HepG2 (cell line): Measurements from ENCODE around the gene ARTN. TPM values are rescaled to one million over a fixed set of nuclear protein-coding genes. Genes with fewer than 3 reads are reported as not detected.

Experiments
- ATAC-seq: fragments of 200-7000 bp; cut with Tn5 transposase; 3 replicates; pipeline ENCODE4 v1.9.1; 2020; ENCODE audit warnings: mild to moderate bottlenecking, moderate library complexity
- BruUV-seq: library from RNA; stranded (reverse); fragments of 400-500 nt; replicated peaks from 2 replicates; lab custom pipeline; 2021; lab: Mats Ljungman, UMichigan
- CTCF ChIA-PET: fragments of 300-600 bp; formaldehyde crosslinking; extraction: SDS; loops from one replicate; lab custom pipeline; 2021; ENCODE audit warnings: low total read pairs, inconsistent platforms, low intra/inter-chr PET ratio; lab: Yijun Ruan, JAX
- POLR2A ChIA-PET: fragments of 350-600 bp; sonication (Branson Sonifier 250); formaldehyde crosslinking; loops from one replicate; lab custom pipeline; 2020; ENCODE audit warnings: antibody characterized with exemption, inconsistent platforms; lab: Yijun Ruan, JAX
- DNase-seq: peaks from one replicate; pipeline ENCODE4 v3.0.0-alpha.2; 2015; ENCODE audit warnings: low spot score
- FAIRE-seq: peaks from 3 replicates; lab custom pipeline; 2011; peaks lifted over from hg19 to GRCh38; lab: Jason Lieb, UNC
- H2AFZ ChIP-seq: one replicate; pipeline ENCODE4 v1.6.1; 2011; ENCODE audit warnings: low read length, inconsistent platforms
- H3K27ac ChIP-seq: fragments of 300-600 bp; 3 replicates; pipeline ENCODE4 v1.8.0; 2011; ENCODE audit warnings: mixed run types, mild to moderate bottlenecking, mixed read lengths, low read length, inconsistent platforms; ENCODE audit not compliant: insufficient read depth; ENCODE audit errors: extremely low read length
- H3K27me3 ChIP-seq, 2 experiments: fragments of 200-600 bp in 1 of 2; 2 replicates in 1 of 2; 3 replicates in 1 of 2; pipeline versions ENCODE4 v1.6.0 to v1.8.0; 2011; ENCODE audit warnings: low read length in 2 of 2, mild to moderate bottlenecking in 2 of 2, moderate library complexity in 2 of 2, inconsistent platforms in 1 of 2; ENCODE audit not compliant: insufficient read depth in 2 of 2, control insufficient read depth in 1 of 2
- H3K36me3 ChIP-seq, 2 experiments: fragments of 200-600 bp in 1 of 2; replicated peaks in 1 of 2; 2 replicates in 1 of 2; 3 replicates in 1 of 2; pipeline versions ENCODE4 v1.5.1 to v1.8.0; 2011; ENCODE audit warnings: low read length in 2 of 2, inconsistent platforms in 1 of 2; ENCODE audit not compliant: insufficient read depth in 2 of 2, control insufficient read depth in 1 of 2
- H3K4me1 ChIP-seq: 2 replicates; pipeline ENCODE4 v1.5.1; 2012; ENCODE audit warnings: low read length, inconsistent platforms; ENCODE audit not compliant: insufficient read depth
- H3K4me2 ChIP-seq: 2 replicates; pipeline ENCODE4 v1.6.0; 2011; ENCODE audit warnings: low read depth, low read length, inconsistent platforms
- H3K4me3 ChIP-seq, 3 experiments: fragments of 200-600 bp in 1 of 3; sonication (generic), shearing (Covaris generic) in 1 of 3; replicated peaks in 1 of 3; 2 replicates each; pipeline ENCODE4 v1.5.1; 2011 to 2016; ENCODE audit warnings: low read length in 3 of 3, inconsistent platforms in 2 of 3, low read depth in 2 of 3, mild to moderate bottlenecking in 2 of 3, control low read depth in 1 of 3, mixed read lengths in 1 of 3; ENCODE audit not compliant: insufficient read depth in 1 of 3
- H3K79me2 ChIP-seq: one replicate; pipeline ENCODE4 v1.6.1; 2011; ENCODE audit warnings: low read length, inconsistent platforms; ENCODE audit not compliant: insufficient read depth
- H3K9ac ChIP-seq: 2 replicates; pipeline ENCODE4 v1.6.0; 2011; ENCODE audit warnings: mild to moderate bottlenecking, low read depth, low read length, inconsistent platforms; ENCODE audit not compliant: insufficient read depth
- H3K9me3 ChIP-seq: 2 replicates; pipeline ENCODE4 v1.5.1; 2012; ENCODE audit warnings: mild to moderate bottlenecking, low read length
- H4K20me1 ChIP-seq: 2 replicates; pipeline ENCODE4 v1.6.0; 2011; ENCODE audit warnings: inconsistent platforms, mild to moderate bottlenecking, low read length, moderate library complexity; ENCODE audit not compliant: insufficient read depth
- ATF1 ChIP-seq: IDR thresholded peaks from 2 replicates; pipeline ENCODE4 v1.6.1; 2016; ENCODE audit warnings: mild to moderate bottlenecking, control low read depth
- CEBPB ChIP-seq: IDR thresholded peaks from 2 replicates; pipeline ENCODE4 v1.6.1; 2011; ENCODE audit warnings: low read depth, low read length, improper control_type of control experiment, borderline replicate concordance
- FOXA1 ChIP-seq, 2 experiments: fragments of 450-650 bp in 1 of 2; sonication (generic) in 1 of 2; formaldehyde crosslinking in 1 of 2; IDR thresholded peaks; 2 replicates each; pipeline versions ENCODE4 v1.4.0 to v1.6.1; 2016 to 2020; ENCODE audit warnings: missing genetic modification reagents in 1 of 2
- HDAC2 ChIP-seq: sonication (generic); formaldehyde crosslinking; IDR thresholded peaks from 2 replicates; pipeline ENCODE4 v1.4.0; 2020; ENCODE audit warnings: missing genetic modification reagents
- HOXA7 ChIP-seq: sonication (generic); formaldehyde crosslinking; IDR thresholded peaks from 2 replicates; pipeline ENCODE4 v1.8.1; 2022; ENCODE audit warnings: mild to moderate bottlenecking, missing genetic modification reagents, moderate library complexity
- HOXD1 ChIP-seq: sonication (generic); formaldehyde crosslinking; IDR thresholded peaks from 2 replicates; pipeline ENCODE4 v1.5.0; 2020; ENCODE audit warnings: missing genetic modification reagents
- ISL2 ChIP-seq: sonication (generic); formaldehyde crosslinking; IDR thresholded peaks from 2 replicates; pipeline ENCODE4 v1.5.0; 2020; ENCODE audit warnings: missing genetic modification reagents
- SMYD3 ChIP-seq: sonication (generic); formaldehyde crosslinking; IDR thresholded peaks from 2 replicates; pipeline ENCODE4 v1.8.1; 2023; ENCODE audit warnings: mild to moderate bottlenecking, missing genetic modification reagents
- U2AF1 ChIP-seq: fragments of 200-400 bp; formaldehyde crosslinking; optimal IDR thresholded peaks from 2 replicates; pipeline ENCODE3; 2017; ENCODE audit warnings: mild to moderate bottlenecking, low read depth, low read length
- ZNF296 ChIP-seq: sonication (generic); formaldehyde crosslinking; conservative IDR thresholded peaks from 2 replicates; pipeline ENCODE4 v1.5.0; 2020; ENCODE audit warnings: mild to moderate bottlenecking, missing genetic modification reagents
- ZSCAN25 ChIP-seq: sonication (generic); formaldehyde crosslinking; IDR thresholded peaks from 2 replicates; pipeline ENCODE4 v1.8.0; 2022; ENCODE audit warnings: mild to moderate bottlenecking, missing genetic modification reagents
- WGBS: methylation state at CpG from one replicate; pipeline ENCODE4 v1.1.6; 2017; ENCODE audit warnings: low lambda C conversion rate; 5-methylcytosine and 5-hydroxymethylcytosine counted together
- in situ Hi-C: cut with HindIII; loops from 2 replicates; pipeline ENCODE4 v1.10.0; 2017; ENCODE audit warnings: low pct_unique_long_range_greater_than_20kb; ENCODE audit not compliant: extremely low pct_ligation_motif_present
- intact Hi-C: fragments of 100-400 bp; cut with micrococcal nuclease; formaldehyde crosslinking; loops from one replicate; pipeline ENCODE4 v1.10.0; 2022; ENCODE audit not compliant: unreplicated experiment
- polyA plus RNA-seq, 8 experiments: library from polyadenylated mRNA; depleted of rRNA in 3 of 8; stranded (reverse) in 7 of 8; unstranded in 1 of 8; fragments of >200 nt; fragmentation: Illumina TruSeq in 4 of 8; extraction: Trizol in 4 of 8; gene quantifications; 2 replicates each; pipeline versions ENCODE4 v1.2.1 to v1.2.3, GENCODE V29; 2011 to 2016; ENCODE audit warnings: low read depth in 4 of 8, missing spikeins in 1 of 8, mixed read lengths in 1 of 8; ENCODE audit not compliant: insufficient read depth in 1 of 8
- total RNA-seq, 5 experiments: library from RNA; depleted of rRNA; stranded (reverse); fragments of >200 nt; fragmentation: Illumina TruSeq; extraction: Trizol; gene quantifications; 2 replicates each; pipeline ENCODE4 v1.2.3, GENCODE V29; 2016; ENCODE audit warnings: low read depth in 1 of 5
- TF ChIP-seq, protein P1 (sequence below): sonication (generic); formaldehyde crosslinking; IDR thresholded peaks from 2 replicates; pipeline ENCODE4 v1.8.0; 2022; ENCODE audit warnings: low read depth, missing genetic modification reagents
- TF ChIP-seq, protein P2 (sequence below): IDR thresholded peaks from 2 replicates; pipeline ENCODE4 v1.6.1; 2016; ENCODE audit warnings: low read depth, control low read depth

ARTN gene
- total and polyA plus RNA-seq, 2 of the 13 experiments (the other 11 are each of a cell fraction or from before 2014, with no cell fraction given): 0.11 to 0.62 TPM

DNA sequence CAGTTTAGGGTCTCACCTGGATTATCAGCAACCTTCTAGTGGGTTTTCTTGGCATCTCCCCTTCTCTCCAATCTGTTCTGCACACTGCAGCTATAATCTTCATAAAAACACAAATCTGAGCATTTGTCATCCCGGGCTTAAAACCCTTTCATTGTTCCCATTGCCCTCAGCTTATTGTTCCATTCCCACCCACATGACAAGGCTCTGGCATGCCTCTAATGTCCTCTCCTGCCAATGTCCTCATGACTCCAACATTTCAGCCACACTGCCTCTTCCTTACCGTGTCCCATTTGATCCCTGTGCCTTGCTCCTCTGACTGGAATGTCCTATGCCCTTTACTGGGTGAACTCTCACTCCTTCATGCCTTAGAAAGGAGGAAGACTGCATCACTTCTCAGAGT is 28.7 kb downstream of the ARTN start:
- intact Hi-C loops: no loop called here
- H3K79me2 ChIP-seq: no peaks in the 10 kb centered on the region
- no peak overlapping the region for H3K27ac ChIP-seq
- no peak for FAIRE-seq
- no peaks in the 10 kb centered on the region for H3K9me3 ChIP-seq
- no peak for ATAC-seq
- ChIA-PET POLR2A (no interaction called here), CTCF (no interaction called here)
- DNase-seq: no peak
- no peaks in the 10 kb centered on the region for H3K4me1 ChIP-seq
- H3K36me3 ChIP-seq: peaks cover 7 to 18% of the 10 kb centered on the region in 2 experiments; a peak in 4 of 5 replicates
- in situ Hi-C loops: no loop called here
- BruUV-seq: no TSS peak
- H2AFZ ChIP-seq: no peak overlapping the region
- H3K4me2 ChIP-seq: no peak overlapping the region
- TF ChIP-seq HOXD1 (CRISPR knock-in tag): no peak
- TF ChIP-seq ISL2 (CRISPR knock-in tag): no peak
- TF ChIP-seq, protein P1, sequence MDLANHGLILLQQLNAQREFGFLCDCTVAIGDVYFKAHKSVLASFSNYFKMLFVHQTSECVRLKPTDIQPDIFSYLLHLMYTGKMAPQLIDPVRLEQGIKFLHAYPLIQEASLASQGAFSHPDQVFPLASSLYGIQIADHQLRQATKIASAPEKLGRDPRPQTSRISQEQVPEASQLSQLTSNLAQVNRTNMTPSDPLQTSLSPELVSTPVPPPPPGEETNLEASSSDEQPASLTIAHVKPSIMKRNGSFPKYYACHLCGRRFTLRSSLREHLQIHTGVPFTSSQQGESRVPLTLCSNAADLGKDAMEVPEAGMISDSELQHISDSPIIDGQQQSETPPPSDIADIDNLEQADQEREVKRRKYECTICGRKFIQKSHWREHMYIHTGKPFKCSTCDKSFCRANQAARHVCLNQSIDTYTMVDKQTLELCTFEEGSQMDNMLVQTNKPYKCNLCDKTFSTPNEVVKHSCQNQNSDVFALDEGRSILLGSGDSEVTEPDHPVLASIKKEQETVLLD (CRISPR knock-in tag): no peak
- no peak for TF ChIP-seq HDAC2
- TF ChIP-seq ZNF296 (CRISPR knock-in tag): no peak
- no peaks in the 10 kb centered on the region for H3K27me3 ChIP-seq
- H3K4me3 ChIP-seq: no peak overlapping the region
- H3K9ac ChIP-seq: no peak overlapping the region
- H4K20me1 ChIP-seq: no peaks in the 10 kb centered on the region
- WGBS: 90% methylated on average over 2 of the region's 2 CpGs

DNA sequence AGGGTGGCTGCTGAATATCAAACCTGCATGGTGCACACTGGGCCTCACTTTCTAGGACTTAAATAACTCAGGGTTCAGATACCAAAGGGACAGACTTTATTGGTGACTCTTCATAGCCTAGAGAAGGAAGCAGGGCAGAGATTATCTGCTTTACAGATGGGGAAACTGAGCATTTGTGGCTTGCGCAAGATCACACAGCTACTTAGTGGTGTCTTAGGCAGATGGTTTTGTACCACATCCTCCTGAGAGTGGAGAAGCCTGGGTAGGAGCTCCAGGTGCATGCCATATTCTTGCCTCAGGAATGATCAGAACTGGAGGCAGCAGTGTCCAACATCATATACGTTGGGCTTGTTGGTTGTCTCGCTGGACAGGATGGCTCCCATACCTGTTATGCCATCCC is 29.4 kb downstream of the ARTN start:
- H3K36me3 ChIP-seq: peaks cover 8 to 11% of the 10 kb centered on the region in 2 experiments; a peak in 4 of 5 replicates
- ChIA-PET POLR2A (no interaction called here), CTCF (no interaction called here)
- no peaks in the 10 kb centered on the region for H3K79me2 ChIP-seq
- H3K4me2 ChIP-seq: no peak overlapping the region
- H4K20me1 ChIP-seq: no peaks in the 10 kb centered on the region
- in situ Hi-C loops (no loop called here), intact Hi-C loops (no loop called here)
- 0 out of 2 replicates have a peak, but pooled peaks have one; percentile 1 for TF ChIP-seq CEBPB
- no peak for TF ChIP-seq U2AF1
- no peak for TF ChIP-seq ATF1 (CRISPR knock-in tag)
- no peak for TF ChIP-seq SMYD3 (CRISPR knock-in tag)
- TF ChIP-seq, protein P2, sequence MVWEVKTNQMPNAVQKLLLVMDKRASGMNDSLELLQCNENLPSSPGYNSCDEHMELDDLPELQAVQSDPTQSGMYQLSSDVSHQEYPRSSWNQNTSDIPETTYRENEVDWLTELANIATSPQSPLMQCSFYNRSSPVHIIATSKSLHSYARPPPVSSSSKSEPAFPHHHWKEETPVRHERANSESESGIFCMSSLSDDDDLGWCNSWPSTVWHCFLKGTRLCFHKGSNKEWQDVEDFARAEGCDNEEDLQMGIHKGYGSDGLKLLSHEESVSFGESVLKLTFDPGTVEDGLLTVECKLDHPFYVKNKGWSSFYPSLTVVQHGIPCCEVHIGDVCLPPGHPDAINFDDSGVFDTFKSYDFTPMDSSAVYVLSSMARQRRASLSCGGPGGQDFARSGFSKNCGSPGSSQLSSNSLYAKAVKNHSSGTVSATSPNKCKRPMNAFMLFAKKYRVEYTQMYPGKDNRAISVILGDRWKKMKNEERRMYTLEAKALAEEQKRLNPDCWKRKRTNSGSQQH (CRISPR knock-in tag): no peak
- TF ChIP-seq HOXA7 (CRISPR knock-in tag): no peak
- TF ChIP-seq ZSCAN25 (CRISPR knock-in tag): no peak
- no peak for TF ChIP-seq FOXA1 (IDR thresholded peaks at IDR 0.05)
- no peak for TF ChIP-seq FOXA1 (CRISPR knock-in tag; IDR thresholded peaks at IDR 0.05)
- 97% methylated on average over 3 of the region's 3 CpGs for WGBS
- no peak overlapping the region for H2AFZ ChIP-seq
- H3K9me3 ChIP-seq: no peaks in the 10 kb centered on the region
- FAIRE-seq (no peak), DNase-seq (no peak), ATAC-seq (no peak)
- no peak overlapping the region for H3K27ac ChIP-seq
- no peaks in the 10 kb centered on the region for H3K27me3 ChIP-seq
- no peak overlapping the region for H3K4me3 ChIP-seq
- no TSS peak for BruUV-seq
- H3K9ac ChIP-seq: no peak overlapping the region
- H3K4me1 ChIP-seq: no peaks in the 10 kb centered on the region
